K562 (cell line): ENCODE data around the gene NUDT9. TPM values are rescaled to one million over a fixed set of nuclear protein-coding genes. Genes with fewer than 3 reads are reported as not detected.

Source experiments
- ASH1L ChIP-seq: fragments of 450-650 bp; IDR thresholded peaks from 2 replicates; pipeline ENCODE4 v1.6.1; 2018; ENCODE audit warnings: borderline replicate concordance, mild to moderate bottlenecking, low read depth; ENCODE audit not compliant: partially characterized antibody
- CBFA2T2 ChIP-seq: fragments of 450-650 bp; conservative IDR thresholded peaks from 2 replicates; pipeline ENCODE4 v1.6.1; 2017; ENCODE audit warnings: mild to moderate bottlenecking
- CREB3L1 ChIP-seq: fragments of 450-650 bp; IDR thresholded peaks from 2 replicates; pipeline ENCODE4 v1.6.1; 2014; ENCODE audit warnings: low read depth, mild to moderate bottlenecking, moderate library complexity, borderline replicate concordance
- CTCFL ChIP-seq: IDR thresholded peaks from 2 replicates; pipeline ENCODE4 v1.6.1; 2011; ENCODE audit warnings: borderline replicate concordance, low read depth, mild to moderate bottlenecking, moderate library complexity, low read length; ENCODE audit not compliant: insufficient read depth, poor library complexity, severe bottlenecking
- GATAD2A ChIP-seq: fragments of 450-650 bp; IDR thresholded peaks from 2 replicates; pipeline ENCODE4 v1.6.1; 2017
- NCOA6 ChIP-seq: fragments of 450-650 bp; IDR thresholded peaks from 2 replicates; pipeline ENCODE4 v1.6.1; 2017; ENCODE audit warnings: mild to moderate bottlenecking
- NFE2L1 ChIP-seq: fragments of 450-650 bp; IDR thresholded peaks from 2 replicates; pipeline ENCODE4 v1.6.1; 2016; ENCODE audit warnings: missing genetic modification characterization, low read depth, mild to moderate bottlenecking, missing compliant biosample characterization, moderate library complexity, borderline replicate concordance
- NFXL1 ChIP-seq: fragments of 450-650 bp; formaldehyde crosslinking; IDR thresholded peaks from 2 replicates; pipeline ENCODE4 v1.4.0; 2021; ENCODE audit warnings: mild to moderate bottlenecking
- POLR2G ChIP-seq: fragments of 200-400 bp; formaldehyde crosslinking; IDR thresholded peaks from 2 replicates; pipeline ENCODE4 v1.6.1; 2017; ENCODE audit warnings: low read depth, mild to moderate bottlenecking, antibody characterized with exemption, low read length, moderate library complexity
- POLR3A ChIP-seq: IDR thresholded peaks from 2 replicates; pipeline ENCODE4 v1.6.1; 2011; ENCODE audit warnings: borderline replicate concordance, mild to moderate bottlenecking, moderate library complexity; ENCODE audit not compliant: insufficient read length, insufficient read depth; ENCODE audit errors: extremely low read depth
- SETDB1 ChIP-seq: IDR thresholded peaks from one replicate; pipeline ENCODE4 v1.6.1; 2012; ENCODE audit warnings: low read length, control low read depth, inconsistent platforms
- TAF15 ChIP-seq: fragments of 200-400 bp; formaldehyde crosslinking; IDR thresholded peaks from 2 replicates; pipeline ENCODE4 v1.6.1; 2017; ENCODE audit warnings: mild to moderate bottlenecking, low read depth, low read length, moderate library complexity
- TCF3 ChIP-seq: sonication (generic); formaldehyde crosslinking; IDR thresholded peaks from 2 replicates; pipeline ENCODE4 v1.4.0; 2020; ENCODE audit warnings: mild to moderate bottlenecking, missing genetic modification reagents
- ZBED1 ChIP-seq: IDR thresholded peaks from 2 replicates; pipeline ENCODE4 v1.6.1; 2014
- ZNF12 ChIP-seq: sonication (generic); formaldehyde crosslinking; IDR thresholded peaks from 2 replicates; pipeline ENCODE4 v1.4.0; 2020; ENCODE audit warnings: mild to moderate bottlenecking, missing genetic modification reagents
- ZNF639 ChIP-seq, 2 experiments: fragments of 200-800 bp in 1 of 2; sonication (Bioruptor generic) in 1 of 2; sonication (generic) in 1 of 2; formaldehyde crosslinking in 1 of 2; IDR thresholded peaks in 1 of 2; conservative IDR thresholded peaks in 1 of 2; 2 replicates each; pipeline versions ENCODE4 v1.5.0 to v1.6.1; 2016 to 2020; ENCODE audit warnings: missing compliant biosample characterization in 1 of 2, missing genetic modification characterization in 1 of 2, missing genetic modification reagents in 1 of 2
- polyA plus RNA-seq, 8 experiments: library from polyadenylated mRNA; depleted of rRNA in 4 of 8; stranded (reverse) in 5 of 8; unstranded in 3 of 8; fragments of >200 nt; fragmentation: Nextera tagmentation in 2 of 8; fragmentation: Illumina TruSeq in 1 of 8; extraction: Ambion mirVana in 2 of 8; extraction: Trizol in 1 of 8; gene quantifications; 2 replicates each; pipeline versions ENCODE4 v1.2.1 to v1.2.3, GENCODE V29; 2011 to 2014; ENCODE audit warnings: inconsistent platforms in 1 of 8, missing spikeins in 1 of 8
- total RNA-seq, 7 experiments: library from RNA; depleted of rRNA in 6 of 7; stranded (reverse); fragments of >200 nt in 6 of 7; fragmentation: Illumina TruSeq in 2 of 7; extraction: Trizol in 2 of 7; gene quantifications; 2 replicates each; pipeline versions ENCODE4 v1.2.1 to v1.2.3, GENCODE V29; 2011 to 2021; ENCODE audit warnings: low replicate concordance in 1 of 7
- TF ChIP-seq, protein P1 (sequence below): fragments of 450-650 bp; conservative IDR thresholded peaks from 2 replicates; pipeline ENCODE4 v1.6.1; 2016; ENCODE audit warnings: missing genetic modification characterization, low read depth, mild to moderate bottlenecking, control low read depth, missing compliant biosample characterization

Gene NUDT9
- total and polyA plus RNA-seq, 9 of the 15 experiments (the other 6 are each of a cell fraction or from before 2014, with no cell fraction given), result 8.5 to 20.8 (median 18.0) TPM

- TF ChIP-seq CTCFL, result no peak
- peak; percentile 89 for TF ChIP-seq POLR2G
- no peak for TF ChIP-seq NFE2L1 (tag)
- no peak for TF ChIP-seq POLR3A
- no peak for TF ChIP-seq ASH1L
- TF ChIP-seq NFXL1 (CRISPR knock-in tag), result no peak
- TF ChIP-seq ZNF12 (CRISPR knock-in tag), result no peak; the same call in 1 of the 2 replicates
- TF ChIP-seq CBFA2T2, result 0 out of 2 replicates have a peak, but pooled peaks have one; percentile 8
- TF ChIP-seq NCOA6, result no peak
- TF ChIP-seq TCF3 (CRISPR knock-in tag), result peak; percentile 65
- TF ChIP-seq ZNF639 (CRISPR knock-in tag; conservative IDR thresholded peaks at IDR 0.05 in 1 of 2, IDR thresholded peaks at IDR 0.05 in 1 of 2), result peak in 1 of 2 experiments; percentile 45; a peak in 1 of 4 replicates
- no peak for TF ChIP-seq ZBED1
- peak; percentile 55; the same call in 1 of the 2 replicates for TF ChIP-seq CREB3L1
- TF ChIP-seq TAF15, result no peak
- no peak for TF ChIP-seq GATAD2A
- TF ChIP-seq SETDB1, result peak; percentile 40
- TF ChIP-seq, protein P1, sequence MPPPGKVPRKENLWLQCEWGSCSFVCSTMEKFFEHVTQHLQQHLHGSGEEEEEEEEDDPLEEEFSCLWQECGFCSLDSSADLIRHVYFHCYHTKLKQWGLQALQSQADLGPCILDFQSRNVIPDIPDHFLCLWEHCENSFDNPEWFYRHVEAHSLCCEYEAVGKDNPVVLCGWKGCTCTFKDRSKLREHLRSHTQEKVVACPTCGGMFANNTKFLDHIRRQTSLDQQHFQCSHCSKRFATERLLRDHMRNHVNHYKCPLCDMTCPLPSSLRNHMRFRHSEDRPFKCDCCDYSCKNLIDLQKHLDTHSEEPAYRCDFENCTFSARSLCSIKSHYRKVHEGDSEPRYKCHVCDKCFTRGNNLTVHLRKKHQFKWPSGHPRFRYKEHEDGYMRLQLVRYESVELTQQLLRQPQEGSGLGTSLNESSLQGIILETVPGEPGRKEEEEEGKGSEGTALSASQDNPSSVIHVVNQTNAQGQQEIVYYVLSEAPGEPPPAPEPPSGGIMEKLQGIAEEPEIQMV (tag), result no peak
Observed at GRCh38 chr4:87390891-87391575, 31.3 kb upstream of the NUDT9 start, which contains the start of gene HSD17B11 (continued).
